PC-3 (cell line): ENCODE data around the gene CACNA1S.

Experiments used
- CTCF ChIP-seq: fragments of 300-600 bp; sonication (generic); conservative IDR thresholded peaks from 2 replicates; pipeline ENCODE4 v1.5.1; 2017; ENCODE audit warnings: antibody characterized with exemption, low read depth, mild to moderate bottlenecking, low read length
- EZH2 ChIP-seq: fragments of 300-600 bp; sonication (generic); IDR thresholded peaks from one replicate; pipeline ENCODE4 v1.6.1; 2017; ENCODE audit warnings: antibody characterized with exemption, mild to moderate bottlenecking, low read length; ENCODE audit not compliant: unreplicated experiment
- EZH2phosphoT487 ChIP-seq: fragments of 300-600 bp; sonication (generic); IDR thresholded peaks from 2 replicates; pipeline ENCODE4 v1.6.1; 2018; ENCODE audit warnings: mild to moderate bottlenecking, antibody characterized with exemption, low read length, borderline replicate concordance

GRCh38 chr1:201007481-201007880, 104.7 kb downstream of the CACNA1S start:
- TF ChIP-seq CTCF (no peak), EZH2phosphoT487 (no peak), EZH2 (no peak)
